GM13976 (cell line): ENCODE data around the gene CEBPA.

Experiments used
- DNase-seq: peaks from one replicate; pipeline ENCODE4 v3.0.0; 2012; ENCODE audit warnings: low spot score
- in situ Hi-C: fragments of 300-500 bp; cut with MboI; formaldehyde crosslinking; loops from one replicate; pipeline ENCODE4 v1.12.0; 2022; ENCODE audit warnings: low sequenced_read_pairs, mixed read lengths, inconsistent platforms; ENCODE audit not compliant: unreplicated experiment
- TF ChIP-seq, protein P1 (sequence below): IDR thresholded peaks from 2 replicates; pipeline ENCODE4 v1.5.1; 2012; ENCODE audit warnings: borderline replicate concordance, mild to moderate bottlenecking; ENCODE audit not compliant: insufficient read depth; ENCODE audit errors: extremely low read depth, missing control alignments, control extremely low read depth

CEBPA gene

GRCh38 chr19:33278403-33279269 is 23.7 kb downstream of the CEBPA start:
- in situ Hi-C loops = no loop called here
- TF ChIP-seq, protein P1, sequence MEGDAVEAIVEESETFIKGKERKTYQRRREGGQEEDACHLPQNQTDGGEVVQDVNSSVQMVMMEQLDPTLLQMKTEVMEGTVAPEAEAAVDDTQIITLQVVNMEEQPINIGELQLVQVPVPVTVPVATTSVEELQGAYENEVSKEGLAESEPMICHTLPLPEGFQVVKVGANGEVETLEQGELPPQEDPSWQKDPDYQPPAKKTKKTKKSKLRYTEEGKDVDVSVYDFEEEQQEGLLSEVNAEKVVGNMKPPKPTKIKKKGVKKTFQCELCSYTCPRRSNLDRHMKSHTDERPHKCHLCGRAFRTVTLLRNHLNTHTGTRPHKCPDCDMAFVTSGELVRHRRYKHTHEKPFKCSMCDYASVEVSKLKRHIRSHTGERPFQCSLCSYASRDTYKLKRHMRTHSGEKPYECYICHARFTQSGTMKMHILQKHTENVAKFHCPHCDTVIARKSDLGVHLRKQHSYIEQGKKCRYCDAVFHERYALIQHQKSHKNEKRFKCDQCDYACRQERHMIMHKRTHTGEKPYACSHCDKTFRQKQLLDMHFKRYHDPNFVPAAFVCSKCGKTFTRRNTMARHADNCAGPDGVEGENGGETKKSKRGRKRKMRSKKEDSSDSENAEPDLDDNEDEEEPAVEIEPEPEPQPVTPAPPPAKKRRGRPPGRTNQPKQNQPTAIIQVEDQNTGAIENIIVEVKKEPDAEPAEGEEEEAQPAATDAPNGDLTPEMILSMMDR = no peak
- DNase-seq = no peak

- no peak for DNase-seq
- TF ChIP-seq, protein P1 = no peak
- in situ Hi-C loops = no loop called here
These were observed 24.3 kb downstream of the CEBPA start for GRCh38 chr19:33278023-33278402.

DNA sequence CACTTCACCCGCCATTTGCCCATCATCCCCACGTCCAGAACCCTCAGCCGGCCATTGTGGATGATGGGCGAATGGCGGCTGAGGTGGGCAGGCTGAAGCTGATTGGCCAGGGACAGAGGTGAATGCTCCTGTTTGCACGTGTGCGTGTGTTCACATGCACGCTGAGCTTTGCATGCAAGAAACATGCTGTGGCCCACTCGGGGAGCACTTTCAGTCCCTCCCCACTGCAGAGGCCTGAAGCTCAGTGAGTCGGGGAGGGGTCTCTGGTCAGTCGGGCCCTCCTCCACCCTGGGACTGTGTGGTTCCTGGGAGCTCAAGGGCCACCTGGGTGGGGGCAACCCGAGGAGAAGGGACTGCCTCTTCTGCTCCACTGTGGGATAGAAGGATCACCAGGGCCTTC is 24.9 kb downstream of the CEBPA start:
- TF ChIP-seq, protein P1 = no peak
- no peak for DNase-seq
- in situ Hi-C loops = no loop called here

DNA sequence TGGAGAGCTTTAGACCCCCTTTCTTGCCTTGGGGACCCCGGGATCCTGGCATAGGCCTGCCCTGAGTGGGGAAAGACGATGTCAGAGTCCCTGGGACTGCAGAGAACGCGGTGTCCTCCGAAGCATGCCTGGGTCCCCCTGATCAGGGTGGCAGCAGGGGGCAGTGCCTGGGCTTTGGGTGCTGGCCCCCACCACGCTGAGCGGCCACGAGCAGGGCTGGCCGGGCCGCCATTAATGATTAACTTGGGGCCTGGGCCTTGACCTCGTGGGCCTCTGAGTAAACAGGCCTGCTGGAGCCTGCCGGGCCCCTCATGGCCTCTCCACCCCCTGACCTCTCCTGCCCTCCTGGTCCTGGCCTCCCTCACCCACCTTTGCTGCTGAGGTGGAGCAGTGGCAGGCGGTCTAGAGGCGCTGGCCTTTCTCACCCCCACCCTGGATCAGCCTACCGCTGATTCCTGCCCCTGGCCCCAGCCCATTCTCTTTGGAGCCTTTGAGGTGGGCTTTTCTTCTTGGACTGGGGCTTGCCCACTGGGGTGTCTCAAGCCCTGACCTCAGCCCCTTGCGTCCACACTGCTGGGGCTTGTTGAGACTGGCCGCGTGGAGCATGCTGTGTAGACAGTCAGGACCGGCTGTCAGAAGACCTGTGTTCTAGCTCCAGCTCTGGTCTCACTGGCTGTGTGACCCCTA is 26.3 kb downstream of the CEBPA start:
- TF ChIP-seq, protein P1 = no peak
- DNase-seq = no peak
- in situ Hi-C loops = no loop called here

GRCh38 chr19:33275559-33275932 is 26.8 kb downstream of the CEBPA start:
- in situ Hi-C loops = no loop called here
- DNase-seq = no peak
- TF ChIP-seq, protein P1 = no peak

DNA sequence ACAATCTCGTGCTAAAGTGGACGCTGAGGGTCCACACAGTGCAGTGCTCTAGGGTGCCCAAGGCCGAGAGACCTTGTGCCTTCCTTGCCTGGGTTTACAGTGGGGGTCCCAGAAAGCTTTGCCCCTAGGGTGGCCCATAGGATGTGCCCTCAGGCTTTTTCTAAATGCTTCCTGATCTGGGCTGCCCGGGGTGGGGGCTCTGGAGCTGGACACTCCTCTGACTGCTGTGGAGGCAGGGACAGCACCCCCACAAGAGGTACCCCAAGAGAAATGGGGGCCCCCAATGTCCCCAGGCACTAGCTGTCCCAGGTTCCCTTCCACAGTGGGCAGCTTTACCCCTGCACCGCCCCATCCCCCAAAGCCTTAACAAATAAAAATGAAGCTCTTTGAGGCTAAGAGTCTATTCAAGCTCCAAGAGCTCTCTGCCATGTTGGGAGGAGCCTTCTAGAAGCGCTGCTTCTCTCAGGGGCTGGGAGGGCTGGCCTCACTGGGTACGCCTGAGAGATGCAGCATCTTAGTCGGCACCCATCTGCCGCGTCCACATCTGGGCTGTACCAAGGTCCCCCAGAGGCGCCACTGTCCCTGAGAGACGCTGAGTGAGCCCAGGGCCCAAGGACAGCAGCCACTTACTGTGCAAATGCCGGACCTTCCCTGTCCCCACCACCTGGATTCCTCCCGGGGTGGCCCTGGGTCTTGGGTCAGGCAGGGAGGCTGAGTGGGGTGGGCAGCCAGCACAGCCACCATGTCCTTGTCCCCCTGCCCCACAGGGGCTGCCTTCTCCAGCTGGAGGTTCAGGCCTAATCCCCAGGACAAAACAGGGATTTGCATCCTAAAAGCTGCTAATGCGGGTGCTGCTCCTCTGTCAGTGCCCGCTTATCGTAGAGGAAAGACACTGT is 27.4 kb downstream of the CEBPA start:
- TF ChIP-seq, protein P1 = no peak
- in situ Hi-C loops = no loop called here
- DNase-seq = no peak
